HG02759 (cell line): ENCODE results near the gene E2F6.

ENCODE experiments used
- ATAC-seq: cut with Tn5 transposase; IDR thresholded peaks from one replicate; pipeline ENCODE4 v1.9.1; 2021; ENCODE audit warnings: mild to moderate bottlenecking, moderate library complexity; ENCODE audit not compliant: unreplicated experiment

The E2F6 gene

GRCh38 chr2:11465110-11465484 is 864 bp downstream of the E2F6 start:
- ATAC-seq = no peak

- ATAC-seq = no peak
Measured at GRCh38 chr2:11459816-11460215, 6.1 kb downstream of the E2F6 start.

- no peak for ATAC-seq
Measured at GRCh38 chr2:11458753-11459152, 7.2 kb downstream of the E2F6 start.

GRCh38 chr2:11457935-11458334 is 8.0 kb downstream of the E2F6 start:
- no peak for ATAC-seq

- ATAC-seq = no peak
Measured at GRCh38 chr2:11456251-11456650, 9.7 kb downstream of the E2F6 start.

GRCh38 chr2:11454824-11455223 is 11.1 kb downstream of the E2F6 start:
- no peak for ATAC-seq

GRCh38 chr2:11450791-11451190 is 15.2 kb downstream of the E2F6 start:
- no peak for ATAC-seq

GRCh38 chr2:11446733-11447248 is 19.2 kb downstream of the E2F6 start:
- peak; percentile 58 for ATAC-seq

- ATAC-seq = no peak
Measured at GRCh38 chr2:11444737-11445136, 21.2 kb downstream of the E2F6 start.

GRCh38 chr2:11438555-11439080 is 27.3 kb downstream of the E2F6 start:
- ATAC-seq = no peak

GRCh38 chr2:11437602-11438001 is 28.4 kb downstream of the E2F6 start:
- ATAC-seq = no peak

GRCh38 chr2:11435036-11435435 is 30.9 kb downstream of the E2F6 start:
- ATAC-seq = no peak

GRCh38 chr2:11434443-11434842 is 31.5 kb downstream of the E2F6 start:
- no peak for ATAC-seq

- no peak for ATAC-seq
Measured at GRCh38 chr2:11433822-11434221, 32.1 kb downstream of the E2F6 start.

- ATAC-seq = no peak
Measured at GRCh38 chr2:11430729-11431128, 35.2 kb downstream of the E2F6 start.

- no peak for ATAC-seq
Measured at GRCh38 chr2:11427224-11427623, 38.7 kb downstream of the E2F6 start.

- no peak for ATAC-seq
Measured at GRCh38 chr2:11422901-11423435, 43.0 kb downstream of the E2F6 start.

- ATAC-seq = no peak
Measured at GRCh38 chr2:11422491-11422865, 43.5 kb downstream of the E2F6 start.

GRCh38 chr2:11421863-11422490 is 44.0 kb downstream of the E2F6 start:
- ATAC-seq = no peak

GRCh38 chr2:11420671-11421070 is 45.3 kb downstream of the E2F6 start:
- ATAC-seq = no peak

GRCh38 chr2:11420190-11420589 is 45.8 kb downstream of the E2F6 start:
- ATAC-seq = no peak

GRCh38 chr2:11419781-11420180 is 46.2 kb downstream of the E2F6 start:
- ATAC-seq = no peak
